Activated CD4-positive, CD25-positive, alpha-beta regulatory T cell treated with anti-CD3 and anti-CD28 coated beads, Interleukin-2, amount 50 U/mL, for 16 hours (primary cell): ENCODE results near the gene PLEKHM3.

Source experiments
- DNase-seq: peaks from one replicate; pipeline ENCODE4 v3.0.0-alpha.2; 2020; ENCODE audit warnings: low read depth, low spot score

The PLEKHM3 gene

DNA sequence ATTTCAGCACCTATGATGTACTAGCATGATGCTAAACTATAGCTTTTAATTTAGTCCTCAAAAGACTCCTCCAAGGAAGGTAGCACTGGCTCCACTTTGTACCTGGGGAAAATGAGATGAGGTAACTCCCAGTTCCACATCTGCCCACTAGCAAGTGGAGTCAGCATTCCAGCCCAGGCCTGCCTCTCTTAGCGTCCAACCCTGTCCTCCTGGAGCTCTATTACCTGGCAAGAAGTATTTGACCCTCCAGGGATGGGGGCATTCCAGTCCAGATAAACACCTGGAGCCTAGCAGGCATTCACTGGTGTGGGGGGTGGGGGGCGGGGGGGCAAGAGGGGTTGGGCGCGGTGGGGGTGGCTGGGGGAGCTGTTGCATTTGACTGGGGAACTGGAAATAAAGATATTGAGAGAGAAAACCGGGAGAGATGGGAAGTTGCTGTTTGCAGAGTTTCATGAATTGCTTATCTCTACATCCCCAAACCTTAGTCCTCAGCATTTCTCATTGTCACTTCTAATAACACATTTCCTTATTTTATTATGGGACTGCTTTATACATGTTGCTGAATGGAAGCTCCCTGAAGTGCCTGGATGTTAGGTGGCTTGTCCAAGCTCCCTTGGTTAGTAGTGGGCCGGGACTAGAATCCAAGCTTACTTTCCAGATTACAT is 233.6 kb downstream of the PLEKHM3 start:
- DNase-seq = no peak

DNA sequence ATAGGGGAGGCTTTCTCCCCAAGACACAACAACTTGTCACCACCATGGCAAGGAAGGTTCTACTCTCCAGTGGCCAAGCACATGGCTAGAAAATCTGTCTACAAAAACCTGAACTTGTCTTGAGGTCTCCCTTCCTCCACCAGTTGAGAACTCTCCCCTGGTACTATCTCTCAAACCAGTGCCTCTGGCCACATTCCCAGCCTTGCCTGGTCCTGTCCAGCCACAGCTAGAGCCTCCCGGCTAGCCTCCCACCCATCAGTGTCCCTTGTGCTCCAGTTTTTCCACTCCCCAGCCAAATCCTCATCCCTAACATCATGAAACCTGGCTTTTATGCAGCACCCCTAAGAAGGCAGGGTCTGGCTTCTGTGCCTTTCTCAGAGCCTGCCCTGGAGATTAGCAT is 234.4 kb downstream of the PLEKHM3 start:
- no peak for DNase-seq

DNA sequence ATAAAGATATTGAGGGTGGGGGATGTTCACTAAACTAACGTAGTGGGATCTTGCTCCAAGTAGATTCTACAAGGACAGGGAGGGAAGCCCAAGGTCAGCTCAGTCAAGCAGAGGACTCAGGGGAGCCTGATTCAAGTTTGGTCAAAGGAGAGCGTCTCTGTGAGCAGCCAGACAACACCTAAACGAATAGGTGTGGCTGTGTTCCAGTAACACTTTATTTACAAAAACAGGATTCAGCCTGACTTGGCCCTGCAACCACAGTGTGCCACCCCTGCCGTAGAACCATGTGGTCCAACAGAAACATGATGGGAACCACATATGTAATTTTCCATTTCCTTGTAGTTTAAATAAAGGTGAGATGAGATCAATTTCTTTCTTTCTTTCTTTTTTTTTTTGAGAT is 237.5 kb downstream of the PLEKHM3 start:
- DNase-seq = no peak

DNA sequence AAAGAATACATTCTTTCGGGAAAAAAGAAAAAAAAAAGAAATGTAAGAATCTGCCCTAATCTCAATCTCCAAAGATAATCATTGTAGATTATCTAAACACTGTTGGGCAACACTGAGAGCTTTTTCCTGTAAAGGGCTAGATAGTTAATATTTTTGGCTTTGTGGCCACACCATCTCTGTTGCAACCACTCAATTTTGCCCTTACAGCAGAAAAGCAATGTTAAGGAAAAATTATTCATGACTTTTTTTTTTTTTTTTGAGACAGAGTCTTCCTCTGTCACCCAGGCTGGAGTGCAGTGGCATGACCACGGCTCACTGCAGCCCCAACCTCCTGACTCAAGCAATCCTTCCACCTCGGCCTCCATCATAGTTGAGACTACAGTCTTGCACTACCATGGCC is 238.3 kb downstream of the PLEKHM3 start:
- DNase-seq = no peak

DNA sequence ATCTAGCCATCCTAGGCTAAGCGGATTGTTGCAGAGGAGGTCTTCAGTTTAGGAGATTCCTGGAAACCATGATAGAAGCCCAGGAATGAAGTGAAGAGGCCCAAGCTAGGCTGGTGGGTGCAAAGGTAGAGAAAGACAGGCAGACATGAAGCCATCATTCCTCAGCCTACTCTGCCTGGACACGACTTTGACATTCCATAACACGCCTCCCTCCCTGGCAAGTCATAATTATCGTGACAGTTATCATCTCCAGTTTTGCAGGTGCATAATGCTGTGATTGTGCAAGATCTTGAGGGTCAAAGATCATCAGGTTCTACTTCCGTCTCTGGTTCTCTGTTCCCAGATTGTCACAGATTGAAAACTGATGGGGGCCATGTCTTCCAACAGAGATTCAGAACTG is 240.4 kb downstream of the PLEKHM3 start:
- no peak for DNase-seq

DNA sequence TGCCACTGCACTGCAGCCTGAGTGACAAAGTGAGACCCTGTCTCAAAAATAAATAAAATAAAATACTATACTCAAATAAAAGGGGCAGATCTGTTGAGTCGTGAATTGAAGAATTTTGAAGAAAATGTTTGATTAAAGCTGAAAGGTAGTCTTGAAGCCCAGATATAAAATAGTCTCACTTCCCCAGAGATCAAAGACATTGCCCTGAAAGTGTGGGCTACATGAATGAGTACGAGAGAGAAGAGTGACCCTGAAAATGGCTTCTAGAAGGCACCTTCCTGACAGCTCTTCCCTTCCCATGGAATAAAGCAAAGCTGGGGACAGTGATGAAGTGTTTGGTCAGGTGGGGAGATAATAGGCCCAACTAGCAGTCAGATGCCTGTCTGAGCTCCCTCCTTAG is 241.8 kb downstream of the PLEKHM3 start:
- no peak for DNase-seq

DNA sequence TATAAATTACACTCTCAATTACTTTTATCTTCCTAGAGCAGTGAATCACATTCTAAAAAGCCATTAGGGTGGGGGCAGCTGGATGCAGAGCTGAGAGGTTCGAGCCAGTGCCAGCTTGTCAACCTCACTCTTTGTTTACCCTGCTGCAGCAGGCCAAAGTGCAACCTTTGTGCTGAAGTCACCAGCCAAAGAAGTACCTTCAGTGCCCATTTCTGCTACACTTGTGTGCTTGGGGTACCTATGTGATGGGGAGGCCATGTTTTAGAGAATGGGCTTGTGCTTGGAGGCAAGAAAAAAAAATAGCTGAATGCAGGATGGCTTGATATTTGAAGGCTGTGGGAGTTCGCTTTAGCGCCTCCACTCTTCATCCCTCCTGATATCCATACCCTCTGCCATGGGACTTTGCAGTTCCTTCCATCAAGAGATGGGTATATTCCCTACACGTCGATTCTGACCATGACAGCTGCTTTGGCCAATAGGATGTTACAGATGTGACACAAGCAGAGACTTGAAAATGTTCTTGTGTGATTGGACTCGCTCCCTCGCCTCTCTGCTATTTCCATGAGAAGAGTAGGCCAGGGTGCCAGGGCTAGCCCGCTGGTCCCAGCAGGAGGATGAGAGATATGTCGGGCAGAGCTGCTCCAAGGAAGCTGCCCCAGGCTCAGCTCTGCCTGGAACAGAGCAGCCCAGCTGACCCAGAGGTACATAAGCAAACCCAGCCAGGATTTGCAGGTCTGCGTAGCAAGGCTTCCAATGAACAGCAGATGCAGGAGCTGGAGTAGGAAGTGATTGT is 242.9 kb downstream of the PLEKHM3 start:
- no peak for DNase-seq

DNA sequence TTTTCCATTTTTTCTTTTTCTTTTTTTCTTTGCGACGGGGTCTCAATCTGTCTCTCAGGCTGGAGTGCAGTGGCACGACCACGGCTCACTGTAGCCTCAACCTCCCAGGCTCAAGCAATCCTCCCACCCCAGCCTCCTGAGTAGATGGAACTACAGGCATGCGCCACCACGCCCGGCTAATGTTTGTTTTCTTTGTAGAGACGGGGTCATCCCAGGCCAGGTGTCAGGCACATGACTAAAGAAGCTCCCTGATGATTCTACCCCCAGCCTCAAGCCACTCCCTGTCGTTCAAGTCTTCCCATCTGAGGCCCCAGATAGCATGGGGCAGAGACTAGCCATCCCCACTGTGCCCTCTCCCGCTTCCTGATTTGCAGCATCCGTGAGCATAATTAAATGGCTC is 245.8 kb downstream of the PLEKHM3 start:
- DNase-seq = no peak

DNA sequence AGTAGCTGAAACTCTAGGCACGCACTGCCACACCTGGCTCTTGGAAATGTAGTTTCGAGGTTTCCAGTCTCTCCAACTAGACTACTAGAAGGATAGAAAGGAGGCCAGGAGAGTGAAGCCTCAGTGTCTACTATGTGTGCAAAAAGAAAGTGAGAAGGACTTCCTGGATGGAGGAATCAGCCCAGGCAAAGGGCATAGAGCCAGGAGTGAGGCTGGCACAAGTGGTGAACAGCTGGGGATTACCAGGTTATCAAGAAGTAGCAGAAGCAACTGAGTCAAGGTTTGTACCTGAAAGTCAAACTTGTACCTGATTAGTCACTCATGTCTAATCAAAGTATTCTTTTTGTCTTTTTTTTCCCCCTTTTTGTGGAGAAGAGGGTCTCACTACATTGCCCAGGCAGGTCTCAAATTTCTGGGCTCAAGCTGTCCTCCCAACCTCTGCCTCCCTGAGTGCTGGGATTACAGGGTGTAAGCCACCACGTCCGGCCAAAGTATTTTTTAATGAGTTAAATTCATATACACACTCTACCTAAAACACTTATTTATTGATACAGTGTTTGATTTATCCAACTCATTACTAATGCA is 246.9 kb downstream of the PLEKHM3 start:
- DNase-seq = no peak

DNA sequence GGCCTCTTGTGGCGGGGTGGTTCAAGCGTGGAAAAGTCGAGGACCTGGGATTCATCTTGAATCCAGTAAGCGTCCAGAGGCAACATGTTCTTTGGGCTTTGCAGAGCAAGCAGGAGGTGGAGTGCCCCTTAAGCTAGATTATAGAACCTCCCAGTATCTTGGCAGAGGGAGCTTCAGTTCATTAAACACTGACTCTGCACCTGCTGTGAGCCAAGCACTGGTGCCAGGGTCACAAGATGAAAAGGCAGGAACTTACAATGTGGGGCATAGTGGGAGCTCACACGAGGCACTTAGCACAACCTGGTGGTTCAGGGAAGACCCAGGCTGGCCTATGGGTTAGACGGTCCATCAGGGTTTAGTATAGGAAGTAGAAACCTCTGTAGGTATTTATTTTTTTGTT is 248.2 kb downstream of the PLEKHM3 start:
- DNase-seq = no peak

DNA sequence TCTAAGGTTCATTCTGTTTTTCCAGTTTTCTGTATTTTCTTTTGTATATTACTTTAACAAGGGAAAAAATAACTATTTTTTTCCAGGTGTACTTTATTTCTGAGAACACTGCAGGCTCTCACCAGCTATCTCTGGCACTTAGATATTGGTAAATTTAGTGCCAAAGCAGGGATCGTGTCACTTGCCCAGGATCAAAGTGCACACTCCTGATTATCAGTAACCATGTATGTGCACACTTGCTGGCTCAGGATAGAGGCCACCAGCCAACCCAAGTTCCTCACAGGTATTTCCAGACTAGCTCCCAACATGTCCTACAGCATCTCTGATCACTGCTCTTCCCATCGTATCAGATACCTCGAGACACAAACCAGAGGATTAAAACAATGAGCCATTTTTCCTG is 249.9 kb downstream of the PLEKHM3 start:
- DNase-seq = no peak

DNA sequence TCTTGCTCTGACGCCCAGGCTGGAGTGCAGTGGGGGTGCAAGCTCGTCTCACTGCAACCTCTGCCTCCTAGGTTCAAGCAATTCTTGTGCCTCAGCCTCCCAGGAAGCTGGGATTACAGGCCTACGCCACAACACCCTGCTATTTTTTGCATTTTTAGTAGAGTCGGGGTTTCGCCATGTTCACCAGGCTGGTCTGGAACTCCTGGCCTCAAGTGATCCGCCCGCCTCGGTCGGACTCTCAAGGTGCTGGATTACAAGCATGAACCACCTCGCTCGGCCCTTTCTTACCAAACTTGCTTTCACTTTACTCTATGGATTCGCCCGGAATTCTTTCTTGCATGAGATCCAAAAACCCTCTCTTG is 252.5 kb downstream of the PLEKHM3 start:
- no peak for DNase-seq

DNA sequence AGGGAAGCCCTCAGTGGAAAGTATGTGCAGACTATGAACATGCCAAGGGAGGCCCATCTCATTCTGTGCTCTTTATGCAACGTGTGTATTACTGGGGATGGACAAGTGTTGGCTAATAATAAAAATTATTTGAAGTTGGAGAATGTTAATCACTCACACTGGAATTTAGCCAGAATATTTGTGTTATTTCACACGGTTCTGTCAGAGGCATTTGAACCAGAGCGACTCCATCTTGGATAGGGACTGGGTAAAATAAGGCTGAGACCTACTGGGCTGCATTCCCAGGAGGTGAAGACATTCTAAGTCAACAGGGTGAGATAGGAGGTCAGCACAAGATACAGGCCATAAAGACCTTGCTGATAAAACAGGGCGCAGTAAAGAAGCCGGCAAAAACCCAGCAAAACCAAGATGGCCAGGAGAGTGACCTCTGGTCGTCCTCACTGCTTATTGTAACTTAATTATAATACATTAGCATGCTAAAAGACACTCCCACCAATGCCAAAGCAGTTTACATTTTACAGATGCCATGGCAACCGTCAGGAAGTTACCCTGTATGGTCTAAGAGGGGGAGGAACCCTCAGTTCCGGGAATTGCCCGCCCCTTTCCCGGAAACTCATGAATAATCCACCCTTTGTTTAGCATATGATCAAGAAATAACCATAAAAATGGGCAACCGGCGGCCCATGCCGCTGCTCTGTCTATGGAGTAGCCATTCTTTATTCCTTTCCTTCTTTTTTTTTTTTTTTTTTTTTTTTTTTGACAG is 253.1 kb downstream of the PLEKHM3 start:
- no peak for DNase-seq

DNA sequence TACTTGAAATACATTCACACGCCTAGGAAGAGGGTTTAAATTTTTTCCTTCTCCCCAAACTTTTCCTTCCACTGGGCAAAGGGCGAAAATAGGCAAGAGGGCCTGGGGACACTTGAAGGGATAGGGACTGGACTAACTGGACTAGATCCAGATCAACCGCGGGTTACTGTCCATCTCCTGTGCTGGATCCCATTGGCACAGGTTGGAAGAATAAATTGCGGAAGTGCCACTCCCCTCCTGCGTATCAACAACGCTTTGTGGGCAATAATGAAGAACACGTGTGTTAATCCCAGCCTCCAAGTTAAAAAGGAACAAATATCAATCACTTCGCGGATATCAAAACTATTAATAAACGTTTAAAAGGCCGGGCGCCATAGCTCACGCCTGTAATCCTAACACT is 253.9 kb downstream of the PLEKHM3 start:
- DNase-seq = no peak
